ENCODE data around the gene TFF2.

GRCh38 chr21:42373196-42373907 lies 22.6 kb upstream of the TFF2 start:
- TF ChIP-seq POLR2A (IDR thresholded peaks at IDR 0.05) (no peak), POLR2AphosphoS5 (IDR thresholded peaks at IDR 0.05) (no peak)
- TF ChIP-seq, protein P1, sequence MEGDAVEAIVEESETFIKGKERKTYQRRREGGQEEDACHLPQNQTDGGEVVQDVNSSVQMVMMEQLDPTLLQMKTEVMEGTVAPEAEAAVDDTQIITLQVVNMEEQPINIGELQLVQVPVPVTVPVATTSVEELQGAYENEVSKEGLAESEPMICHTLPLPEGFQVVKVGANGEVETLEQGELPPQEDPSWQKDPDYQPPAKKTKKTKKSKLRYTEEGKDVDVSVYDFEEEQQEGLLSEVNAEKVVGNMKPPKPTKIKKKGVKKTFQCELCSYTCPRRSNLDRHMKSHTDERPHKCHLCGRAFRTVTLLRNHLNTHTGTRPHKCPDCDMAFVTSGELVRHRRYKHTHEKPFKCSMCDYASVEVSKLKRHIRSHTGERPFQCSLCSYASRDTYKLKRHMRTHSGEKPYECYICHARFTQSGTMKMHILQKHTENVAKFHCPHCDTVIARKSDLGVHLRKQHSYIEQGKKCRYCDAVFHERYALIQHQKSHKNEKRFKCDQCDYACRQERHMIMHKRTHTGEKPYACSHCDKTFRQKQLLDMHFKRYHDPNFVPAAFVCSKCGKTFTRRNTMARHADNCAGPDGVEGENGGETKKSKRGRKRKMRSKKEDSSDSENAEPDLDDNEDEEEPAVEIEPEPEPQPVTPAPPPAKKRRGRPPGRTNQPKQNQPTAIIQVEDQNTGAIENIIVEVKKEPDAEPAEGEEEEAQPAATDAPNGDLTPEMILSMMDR (IDR thresholded peaks at IDR 0.05 in 8 of 11, conservative IDR thresholded peaks at IDR 0.05 in 3 of 11): no peak

All from spleen (tissue), 7 donors.